PFSK-1 (cell line): ENCODE measurements around the gene FA2H.

Experiments used
- POLR2AphosphoS5 ChIP-seq: IDR thresholded peaks from 2 replicates; pipeline ENCODE4 v1.6.1; 2012; ENCODE audit warnings: low read depth, mild to moderate bottlenecking, control low read depth, low read length, moderate library complexity
- TF ChIP-seq, protein P1 (sequence below), 2 experiments: IDR thresholded peaks; 2 replicates each; pipeline versions ENCODE4 v1.6.1 to v1.8.0; 2011 to 2012; ENCODE audit warnings: low read depth in 2 of 2, low read length in 2 of 2, control low read depth in 1 of 2, inconsistent platforms in 1 of 2, mild to moderate bottlenecking in 1 of 2, moderate library complexity in 1 of 2; ENCODE audit not compliant: insufficient read depth in 1 of 2

DNA sequence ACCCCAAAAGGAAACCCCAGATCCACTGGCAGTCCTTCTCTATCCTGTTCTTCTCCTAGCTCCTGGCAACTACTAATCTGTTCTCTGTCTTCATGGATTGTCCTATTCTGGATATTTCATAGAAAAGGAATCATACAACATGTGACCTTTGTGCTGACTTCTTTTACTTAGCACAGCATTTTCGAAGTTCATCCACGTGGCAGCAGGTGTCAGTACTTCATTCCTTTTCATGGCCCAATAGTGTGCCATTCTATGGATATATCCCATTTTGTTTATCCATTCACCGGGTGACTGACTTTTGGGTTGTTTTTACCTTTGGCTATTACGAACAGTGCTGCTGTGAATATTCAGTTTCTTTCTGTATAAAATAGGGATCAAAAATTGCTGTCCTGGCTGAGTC, 10.4 kb upstream of the FA2H start:
- TF ChIP-seq, protein P1, sequence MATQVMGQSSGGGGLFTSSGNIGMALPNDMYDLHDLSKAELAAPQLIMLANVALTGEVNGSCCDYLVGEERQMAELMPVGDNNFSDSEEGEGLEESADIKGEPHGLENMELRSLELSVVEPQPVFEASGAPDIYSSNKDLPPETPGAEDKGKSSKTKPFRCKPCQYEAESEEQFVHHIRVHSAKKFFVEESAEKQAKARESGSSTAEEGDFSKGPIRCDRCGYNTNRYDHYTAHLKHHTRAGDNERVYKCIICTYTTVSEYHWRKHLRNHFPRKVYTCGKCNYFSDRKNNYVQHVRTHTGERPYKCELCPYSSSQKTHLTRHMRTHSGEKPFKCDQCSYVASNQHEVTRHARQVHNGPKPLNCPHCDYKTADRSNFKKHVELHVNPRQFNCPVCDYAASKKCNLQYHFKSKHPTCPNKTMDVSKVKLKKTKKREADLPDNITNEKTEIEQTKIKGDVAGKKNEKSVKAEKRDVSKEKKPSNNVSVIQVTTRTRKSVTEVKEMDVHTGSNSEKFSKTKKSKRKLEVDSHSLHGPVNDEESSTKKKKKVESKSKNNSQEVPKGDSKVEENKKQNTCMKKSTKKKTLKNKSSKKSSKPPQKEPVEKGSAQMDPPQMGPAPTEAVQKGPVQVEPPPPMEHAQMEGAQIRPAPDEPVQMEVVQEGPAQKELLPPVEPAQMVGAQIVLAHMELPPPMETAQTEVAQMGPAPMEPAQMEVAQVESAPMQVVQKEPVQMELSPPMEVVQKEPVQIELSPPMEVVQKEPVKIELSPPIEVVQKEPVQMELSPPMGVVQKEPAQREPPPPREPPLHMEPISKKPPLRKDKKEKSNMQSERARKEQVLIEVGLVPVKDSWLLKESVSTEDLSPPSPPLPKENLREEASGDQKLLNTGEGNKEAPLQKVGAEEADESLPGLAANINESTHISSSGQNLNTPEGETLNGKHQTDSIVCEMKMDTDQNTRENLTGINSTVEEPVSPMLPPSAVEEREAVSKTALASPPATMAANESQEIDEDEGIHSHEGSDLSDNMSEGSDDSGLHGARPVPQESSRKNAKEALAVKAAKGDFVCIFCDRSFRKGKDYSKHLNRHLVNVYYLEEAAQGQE (IDR thresholded peaks at IDR 0.05; ENCODE audit: insufficient read depth in 1 of 2, low read depth in 2 of 2, low read length in 2 of 2): no peak
- TF ChIP-seq POLR2AphosphoS5: no peak
